ENCODE data around the gene MAEA. TPM values are rescaled to one million over a fixed set of nuclear protein-coding genes. Genes with fewer than 3 reads are reported as not detected.

MAEA gene
- polyA plus RNA-seq = 67.1 TPM

GRCh38 chr4:1289207-1290164 is at the start of gene MAEA:
TSS of gene MAEA (plus strand) at chr4:1289891. CDS start at chr4:1289914, 23 bp downstream.
- H3K9me3 Mint-ChIP-seq = peaks cover 3 to 4% (median 3%) of the 10 kb centered on the region in 3 donors

GRCh38 chr4:1239950-1240307 is 49.8 kb upstream of the MAEA start:
- H3K4me3 Mint-ChIP-seq = no peak overlapping the region
- H3K9me3 Mint-ChIP-seq = no peaks in the 10 kb centered on the region
- H3K27ac Mint-ChIP-seq = no peak overlapping the region
- H3K4me1 Mint-ChIP-seq = peaks cover 0 to 22% (median 10%) of the 10 kb centered on the region in 3 donors
- no peaks in the 10 kb centered on the region for H3K27me3 Mint-ChIP-seq
- H3K36me3 Mint-ChIP-seq = no peaks in the 10 kb centered on the region

More at GRCh38 chr4:1289207-1290164, at the start of gene MAEA:
- peak within 1 kb of the TSS; percentile 83 to 96 (median 94) for H3K4me3 Mint-ChIP-seq
- no peaks in the 10 kb centered on the region for H3K36me3 Mint-ChIP-seq
- H3K4me1 Mint-ChIP-seq = peaks cover 28 to 30% (median 29%) of the 10 kb centered on the region in 3 donors
- H3K27ac Mint-ChIP-seq = peak within 1 kb of the TSS; percentile 91 to 95 (median 94)
- no peaks in the 10 kb centered on the region for H3K27me3 Mint-ChIP-seq

- peak overlapping the region in 1 of 4 donors; percentile 20 for H3K4me3 Mint-ChIP-seq
- H3K36me3 Mint-ChIP-seq = no peaks in the 10 kb centered on the region
- no peaks in the 10 kb centered on the region for H3K27me3 Mint-ChIP-seq
- H3K9me3 Mint-ChIP-seq = no peaks in the 10 kb centered on the region
- H3K4me1 Mint-ChIP-seq = peaks cover 0 to 31% (median 15%) of the 10 kb centered on the region in 3 donors
- no peak overlapping the region for H3K27ac Mint-ChIP-seq
Observed at GRCh38 chr4:1240721-1241465, 48.8 kb upstream of the MAEA start.

- H3K27ac Mint-ChIP-seq = no peak overlapping the region
- H3K27me3 Mint-ChIP-seq = no peaks in the 10 kb centered on the region
Observed at GRCh38 chr4:1241466-1241935, 48.2 kb upstream of the MAEA start.

GRCh38 chr4:1241936-1242505 is 47.7 kb upstream of the MAEA start:
- Mint-ChIP-seq H3K9me3 (no peaks in the 10 kb centered on the region), H3K36me3 (no peaks in the 10 kb centered on the region), H3K4me3 (peak overlapping the region in 1 of 4 donors; percentile 20), H3K4me1 (peaks cover 10 to 41% (median 25%) of the 10 kb centered on the region in 3 donors), H3K27me3 (no peaks in the 10 kb centered on the region), H3K27ac (peak overlapping the region in 1 of 3 donors; percentile 75)

More at GRCh38 chr4:1241466-1241935, 48.2 kb upstream of the MAEA start:
- Mint-ChIP-seq H3K36me3 (no peaks in the 10 kb centered on the region), H3K4me1 (peaks cover 5 to 36% (median 20%) of the 10 kb centered on the region in 3 donors), H3K9me3 (no peaks in the 10 kb centered on the region), H3K4me3 (peak overlapping the region in 1 of 4 donors; percentile 20)

GRCh38 chr4:1242506-1243450 is 46.9 kb upstream of the MAEA start:
- H3K36me3 Mint-ChIP-seq = no peaks in the 10 kb centered on the region
- H3K4me3 Mint-ChIP-seq = peak overlapping the region in 1 of 4 donors; percentile 66

GRCh38 chr4:1243451-1244080 is 46.1 kb upstream of the MAEA start:
- Mint-ChIP-seq H3K27me3 (no peaks in the 10 kb centered on the region), H3K36me3 (no peaks in the 10 kb centered on the region), H3K9me3 (no peaks in the 10 kb centered on the region), H3K27ac (peak overlapping the region in 2 of 3 donors; percentile 31 to 75), H3K4me1 (peaks cover 10 to 43% (median 27%) of the 10 kb centered on the region in 3 donors), H3K4me3 (peak overlapping the region in 1 of 4 donors; percentile 27)

More at GRCh38 chr4:1242506-1243450, 46.9 kb upstream of the MAEA start:
- peak overlapping the region in 2 of 3 donors; percentile 31 to 75 for H3K27ac Mint-ChIP-seq
- no peaks in the 10 kb centered on the region for H3K27me3 Mint-ChIP-seq
- H3K4me1 Mint-ChIP-seq = peaks cover 10 to 43% (median 27%) of the 10 kb centered on the region in 3 donors
- H3K9me3 Mint-ChIP-seq = no peaks in the 10 kb centered on the region

- H3K27ac Mint-ChIP-seq = peak overlapping the region in 2 of 3 donors; percentile 80 to 81
- peaks cover 10 to 41% (median 27%) of the 10 kb centered on the region in 3 donors for H3K4me1 Mint-ChIP-seq
- no peaks in the 10 kb centered on the region for H3K27me3 Mint-ChIP-seq
- H3K9me3 Mint-ChIP-seq = no peaks in the 10 kb centered on the region
- peak overlapping the region in 2 of 4 donors; percentile 27 to 76 for H3K4me3 Mint-ChIP-seq
- H3K36me3 Mint-ChIP-seq = no peaks in the 10 kb centered on the region
Observed at GRCh38 chr4:1244081-1244977, 45.4 kb upstream of the MAEA start.

- no peaks in the 10 kb centered on the region for H3K36me3 Mint-ChIP-seq
- H3K27me3 Mint-ChIP-seq = no peaks in the 10 kb centered on the region
- peaks cover 16 to 43% (median 30%) of the 10 kb centered on the region in 3 donors for H3K4me1 Mint-ChIP-seq
- H3K27ac Mint-ChIP-seq = peak overlapping the region in 2 of 3 donors; percentile 80 to 81
- H3K4me3 Mint-ChIP-seq = peak overlapping the region in 3 of 4 donors; percentile 12 to 76 (median 17)
- H3K9me3 Mint-ChIP-seq = no peaks in the 10 kb centered on the region
Observed at GRCh38 chr4:1244978-1245471, 44.7 kb upstream of the MAEA start.

- H3K27ac Mint-ChIP-seq = peak overlapping the region in 2 of 3 donors; percentile 98
- no peaks in the 10 kb centered on the region for H3K36me3 Mint-ChIP-seq
- H3K9me3 Mint-ChIP-seq = no peaks in the 10 kb centered on the region
- H3K4me3 Mint-ChIP-seq = peak overlapping the region in 3 of 4 donors; percentile 90 to 94 (median 93)
- H3K4me1 Mint-ChIP-seq = peaks cover 18 to 47% (median 35%) of the 10 kb centered on the region in 3 donors
- H3K27me3 Mint-ChIP-seq = no peaks in the 10 kb centered on the region
Observed at GRCh38 chr4:1245481-1246051, 44.1 kb upstream of the MAEA start.

- Mint-ChIP-seq H3K27ac (peak overlapping the region; percentile 71 to 98 (median 98)), H3K36me3 (no peaks in the 10 kb centered on the region), H3K27me3 (no peaks in the 10 kb centered on the region), H3K4me3 (peak overlapping the region; percentile 83 to 94 (median 92)), H3K9me3 (no peaks in the 10 kb centered on the region), H3K4me1 (peaks cover 18 to 50% (median 38%) of the 10 kb centered on the region in 3 donors)
Observed at GRCh38 chr4:1246111-1246881, 43.4 kb upstream of the MAEA start.

Data from IgD-negative memory B cell (primary cell).